GM12878 (cell line): ENCODE results near the gene SRPK2.

Experiments
- ATF2 ChIP-seq: IDR thresholded peaks from 2 replicates; pipeline ENCODE4 v1.6.1; 2012; ENCODE audit warnings: low read length, inconsistent platforms
- BCL11A ChIP-seq: IDR thresholded peaks from 2 replicates; pipeline ENCODE4 v1.6.1; 2011; ENCODE audit warnings: low read depth, low read length
- PBX3 ChIP-seq: IDR thresholded peaks from 2 replicates; pipeline ENCODE4 v1.6.1; 2011; ENCODE audit warnings: mild to moderate bottlenecking, low read depth, low read length, moderate library complexity; ENCODE audit not compliant: insufficient replicate concordance
- ZNF274 ChIP-seq: IDR thresholded peaks from one replicate; pipeline ENCODE4 v1.8.0; 2011; ENCODE audit not compliant: insufficient read length, insufficient read depth
- TF ChIP-seq, protein P1 (sequence below), 3 experiments: IDR thresholded peaks in 2 of 3; conservative IDR thresholded peaks in 1 of 3; 2 replicates each; pipeline ENCODE4 v1.5.1; 2011; ENCODE audit warnings: low read depth in 3 of 3, low read length in 3 of 3, mild to moderate bottlenecking in 3 of 3, control low read depth in 2 of 3, moderate library complexity in 2 of 3, inconsistent platforms in 1 of 3, mixed read lengths in 1 of 3; ENCODE audit not compliant: control insufficient read depth in 2 of 3, insufficient read depth in 1 of 3; ENCODE audit errors: extremely low read depth in 1 of 3

DNA sequence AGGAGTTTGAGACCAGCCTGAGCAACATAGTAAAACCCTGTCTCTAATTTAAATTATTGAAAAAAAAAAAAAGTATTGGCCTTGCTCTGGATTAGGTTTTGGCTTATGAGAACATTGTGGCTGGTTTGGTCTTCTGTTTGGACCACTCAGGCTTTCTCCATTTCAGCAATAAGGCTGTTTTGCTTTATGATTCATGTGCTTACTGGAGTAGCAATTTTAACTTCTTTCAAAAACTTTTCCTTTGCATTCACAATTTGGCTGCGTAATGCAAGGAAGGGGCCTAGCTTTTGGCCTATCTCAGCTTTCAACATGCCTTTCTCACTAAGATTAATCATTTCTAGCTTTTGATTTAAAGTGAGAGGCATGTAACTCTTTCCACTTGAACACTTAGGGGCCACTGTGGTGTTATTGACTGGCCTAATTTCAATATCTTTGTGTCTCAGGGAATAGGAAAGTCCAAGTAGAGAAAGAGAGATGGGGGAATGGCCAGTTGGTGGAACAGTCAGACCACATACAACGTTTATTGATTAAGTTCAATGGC is 38.0 kb upstream of the SRPK2 start:
- TF ChIP-seq ATF2 (no peak), BCL11A (no peak), ZNF274 (no peak), PBX3 (no peak)
- TF ChIP-seq, protein P1, sequence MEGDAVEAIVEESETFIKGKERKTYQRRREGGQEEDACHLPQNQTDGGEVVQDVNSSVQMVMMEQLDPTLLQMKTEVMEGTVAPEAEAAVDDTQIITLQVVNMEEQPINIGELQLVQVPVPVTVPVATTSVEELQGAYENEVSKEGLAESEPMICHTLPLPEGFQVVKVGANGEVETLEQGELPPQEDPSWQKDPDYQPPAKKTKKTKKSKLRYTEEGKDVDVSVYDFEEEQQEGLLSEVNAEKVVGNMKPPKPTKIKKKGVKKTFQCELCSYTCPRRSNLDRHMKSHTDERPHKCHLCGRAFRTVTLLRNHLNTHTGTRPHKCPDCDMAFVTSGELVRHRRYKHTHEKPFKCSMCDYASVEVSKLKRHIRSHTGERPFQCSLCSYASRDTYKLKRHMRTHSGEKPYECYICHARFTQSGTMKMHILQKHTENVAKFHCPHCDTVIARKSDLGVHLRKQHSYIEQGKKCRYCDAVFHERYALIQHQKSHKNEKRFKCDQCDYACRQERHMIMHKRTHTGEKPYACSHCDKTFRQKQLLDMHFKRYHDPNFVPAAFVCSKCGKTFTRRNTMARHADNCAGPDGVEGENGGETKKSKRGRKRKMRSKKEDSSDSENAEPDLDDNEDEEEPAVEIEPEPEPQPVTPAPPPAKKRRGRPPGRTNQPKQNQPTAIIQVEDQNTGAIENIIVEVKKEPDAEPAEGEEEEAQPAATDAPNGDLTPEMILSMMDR (IDR thresholded peaks at IDR 0.05 in 2 of 3, conservative IDR thresholded peaks at IDR 0.05 in 1 of 3; ENCODE audit: control insufficient read depth in 2 of 3, extremely low read depth in 1 of 3, insufficient read depth in 1 of 3, low read depth in 3 of 3, low read length in 3 of 3): no peak
